Left ventricle myocardium inferior (tissue), 1 donor: ENCODE data around the gene PACSIN2. TPM values are rescaled to one million over a fixed set of nuclear protein-coding genes. Genes with fewer than 3 reads are reported as not detected.
"Not testable (repeated sequence)": the region's sequence is repeated elsewhere in the genome, so short reads cannot be mapped to it uniquely, and the experiment has no call there.

Experiments
- DNase-seq: peaks from one replicate; pipeline ENCODE4 v3.0.0-alpha.2; 2020
- H3K27ac ChIP-seq: fragments of 200-600 bp; replicated peaks from 2 replicates; pipeline ENCODE4 v1.8.0; 2021
- H3K27me3 ChIP-seq: fragments of 200-600 bp; 2 replicates; pipeline ENCODE4 v1.8.0; 2021; ENCODE audit warnings: low read depth
- H3K36me3 ChIP-seq: fragments of 200-600 bp; 2 replicates; pipeline ENCODE4 v1.8.0; 2021
- H3K4me1 ChIP-seq: fragments of 200-600 bp; 2 replicates; pipeline ENCODE4 v1.8.0; 2021
- H3K4me3 ChIP-seq: fragments of 200-600 bp; 2 replicates; pipeline ENCODE4 v1.8.0; 2021; ENCODE audit warnings: mild to moderate bottlenecking, moderate library complexity
- H3K9me3 ChIP-seq: fragments of 200-600 bp; replicated peaks from 2 replicates; pipeline ENCODE4 v1.8.0; 2021
- CTCF ChIP-seq: fragments of 200-600 bp; IDR thresholded peaks from 2 replicates; pipeline ENCODE4 v1.8.0; 2021; ENCODE audit warnings: antibody characterized with exemption, mild to moderate bottlenecking, borderline replicate concordance
- intact Hi-C: fragments of 100-400 bp; cut with micrococcal nuclease; formaldehyde crosslinking; loops from one replicate; pipeline ENCODE4 v1.11.0; 2022
- total RNA-seq: library from RNA; stranded (reverse); fragmentation: NEBNext Ultra II Directional; extraction: Animal tissue kit (Norgen Biotek cat#: 25700); gene quantifications from one replicate; pipeline ENCODE4 v1.2.1, GENCODE V29; 2021
- donor health status: DM: no; HTN: yes; CAD: no; lungs with severe emphysema.

Gene PACSIN2
- total RNA-seq, 1 donor from 2014 or later: 64.8 TPM

DNA sequence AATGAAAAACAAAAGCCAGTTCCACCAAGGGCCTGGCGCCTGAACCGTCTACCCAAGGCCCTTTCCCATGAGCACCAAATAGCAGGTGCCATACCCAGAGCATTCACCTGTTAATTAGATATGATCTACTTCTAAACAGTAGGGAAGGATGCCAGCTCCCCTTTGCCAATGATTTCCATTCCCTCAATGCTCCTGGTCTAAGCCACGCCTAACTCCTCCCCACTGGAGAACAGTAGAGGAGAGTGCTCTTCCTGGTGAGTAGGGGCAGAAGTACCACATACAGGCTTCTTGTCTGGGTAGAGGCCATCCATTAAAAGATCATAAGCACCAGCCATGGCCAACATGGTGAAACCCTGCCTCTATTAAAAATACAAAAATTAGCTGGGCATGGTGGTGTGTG lies 40.7 kb downstream of the PACSIN2 start:
- DNase-seq: no peak
- Histone ChIP-seq H3K9me3 (no peaks in the 10 kb centered on the region), H3K4me1 (peaks cover 74% of the 10 kb centered on the region), H3K27me3 (no peaks in the 10 kb centered on the region), H3K27ac (no peak overlapping the region), H3K36me3 (no peaks in the 10 kb centered on the region), H3K4me3 (no peak overlapping the region)
- intact Hi-C loops: no loop called here
- no peak for TF ChIP-seq CTCF

DNA sequence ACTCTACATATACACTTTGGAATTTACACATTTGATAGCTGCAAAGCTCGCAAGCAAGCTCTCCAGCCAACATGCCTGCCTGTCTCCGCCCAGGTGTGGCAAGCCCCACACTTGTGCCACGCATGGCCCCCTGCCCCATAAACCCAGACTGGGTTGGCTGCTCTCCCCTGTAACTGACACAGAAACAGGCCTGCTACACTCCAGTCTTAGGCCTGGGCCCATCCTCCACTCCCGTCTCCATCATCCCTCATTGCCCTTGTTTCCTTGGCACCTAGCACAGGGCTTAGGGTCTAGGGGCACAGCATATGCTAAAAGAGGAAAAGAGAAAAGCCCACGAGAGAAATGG lies 41.4 kb downstream of the PACSIN2 start:
- no peak overlapping the region for H3K27ac ChIP-seq
- no peaks in the 10 kb centered on the region for H3K27me3 ChIP-seq
- DNase-seq: no peak
- peaks cover 74% of the 10 kb centered on the region for H3K4me1 ChIP-seq
- H3K9me3 ChIP-seq: no peaks in the 10 kb centered on the region
- H3K4me3 ChIP-seq: no peak overlapping the region
- intact Hi-C loops: no loop called here
- TF ChIP-seq CTCF: no peak
- no peaks in the 10 kb centered on the region for H3K36me3 ChIP-seq

GRCh38 chr22:42972649-42973535 lies 42.1 kb downstream of the PACSIN2 start:
- peaks cover 72% of the 10 kb centered on the region for H3K4me1 ChIP-seq
- TF ChIP-seq CTCF: no peak
- H3K27ac ChIP-seq: no peak overlapping the region
- H3K9me3 ChIP-seq: no peaks in the 10 kb centered on the region
- DNase-seq: no peak
- H3K27me3 ChIP-seq: no peaks in the 10 kb centered on the region
- no peaks in the 10 kb centered on the region for H3K36me3 ChIP-seq
- H3K4me3 ChIP-seq: no peak overlapping the region
- intact Hi-C loops: no loop called here

GRCh38 chr22:42971473-42971860 lies 43.5 kb downstream of the PACSIN2 start:
- H3K27ac ChIP-seq, intact Hi-C loops, H3K27me3 ChIP-seq, DNase-seq, H3K4me3 ChIP-seq, H3K36me3 ChIP-seq, H3K9me3 ChIP-seq: not testable (repeated sequence)
- H3K4me1 ChIP-seq: peaks cover 71% of the 10 kb centered on the region

- no peaks in the 10 kb centered on the region for H3K27me3 ChIP-seq
- peaks cover 66% of the 10 kb centered on the region for H3K4me1 ChIP-seq
- TF ChIP-seq CTCF: no peak
Observed at GRCh38 chr22:42970029-42970428, 44.9 kb downstream of the PACSIN2 start.

GRCh38 chr22:42969348-42969975 lies 45.5 kb downstream of the PACSIN2 start:
- Histone ChIP-seq H3K27ac (no peak overlapping the region), H3K9me3 (no peaks in the 10 kb centered on the region), H3K4me1 (peaks cover 60% of the 10 kb centered on the region), H3K4me3 (no peak overlapping the region), H3K36me3 (no peaks in the 10 kb centered on the region), H3K27me3 (no peaks in the 10 kb centered on the region)
- TF ChIP-seq CTCF: no peak
- no peak for DNase-seq
- intact Hi-C loops: no loop called here

More at GRCh38 chr22:42970029-42970428, 44.9 kb downstream of the PACSIN2 start:
- Histone ChIP-seq H3K9me3 (no peaks in the 10 kb centered on the region), H3K27ac (no peak overlapping the region), H3K4me3 (no peak overlapping the region), H3K36me3 (no peaks in the 10 kb centered on the region)
- DNase-seq: no peak
- intact Hi-C loops: no loop called here
